K562 (cell line): ENCODE results near the gene TOM1. TPM values are rescaled to one million over a fixed set of nuclear protein-coding genes. Genes with fewer than 3 reads are reported as not detected.
A peak's percentile ranks its signal among the peaks of the same experiment; 100 is the strongest.

Source experiments
- ATAC-seq: fragments of 200-7000 bp; cut with Tn5 transposase; 3 replicates; pipeline ENCODE4 v1.9.1; 2020; ENCODE audit warnings: moderate library complexity
- BruUV-seq: library from RNA; stranded (reverse); fragments of 400-500 nt; replicated peaks from 2 replicates; lab custom pipeline; 2021; lab: Mats Ljungman, UMichigan
- CTCF ChIA-PET: fragments of 300-600 bp; formaldehyde crosslinking; extraction: SDS; loops from one replicate; lab custom pipeline; 2021; ENCODE audit warnings: low intra/inter-chr PET ratio; lab: Yijun Ruan, JAX
- POLR2A ChIA-PET: fragments of 300-600, 350-650 bp; sonication (Branson Sonifier 250); formaldehyde crosslinking; extraction: SDS; loops from one replicate; lab custom pipeline; 2021; ENCODE audit warnings: antibody characterized with exemption, inconsistent platforms; lab: Yijun Ruan, JAX
- DNase-seq, 4 experiments: peaks; one replicate each; pipeline versions ENCODE4 v3.0.0 to v3.0.0-alpha.2; 2011 to 2018; ENCODE audit warnings: low spot score in 3 of 4, mixed read lengths in 3 of 4; ENCODE audit errors: extremely low read depth in 1 of 4
- FAIRE-seq: peaks from 2 replicates; lab custom pipeline; 2011; peaks lifted over from hg19 to GRCh38; lab: Jason Lieb, UNC
- H2AFZ ChIP-seq: 2 replicates; pipeline ENCODE4 v1.6.0; 2011; ENCODE audit warnings: low read depth, low read length, control low read depth, inconsistent platforms
- H3K27ac ChIP-seq: fragments of 200-600 bp; 3 replicates; pipeline ENCODE4 v1.8.0; 2011; ENCODE audit warnings: low read depth, mild to moderate bottlenecking, control low read depth, inconsistent platforms, low read length, moderate library complexity, mixed read lengths; ENCODE audit errors: extremely low read depth
- H3K27me3 ChIP-seq, 2 experiments: fragments of 300-600 bp in 1 of 2; 2 replicates in 1 of 2; 3 replicates in 1 of 2; pipeline versions ENCODE4 v1.6.0 to v1.8.0; 2011; ENCODE audit warnings: inconsistent platforms in 2 of 2, low read length in 2 of 2, mild to moderate bottlenecking in 1 of 2, mixed read lengths in 1 of 2, moderate library complexity in 1 of 2; ENCODE audit not compliant: control insufficient read depth in 2 of 2, insufficient read depth in 2 of 2
- H3K36me3 ChIP-seq: fragments of 300-600 bp; 3 replicates; pipeline ENCODE4 v1.8.0; 2011; ENCODE audit warnings: mild to moderate bottlenecking, low read length, inconsistent platforms; ENCODE audit not compliant: control insufficient read depth, insufficient read depth
- H3K4me1 ChIP-seq, 2 experiments: fragments of 200-600 bp in 1 of 2; replicated peaks in 1 of 2; 2 replicates in 1 of 2; 3 replicates in 1 of 2; pipeline versions ENCODE4 v1.5.1 to v1.8.0; 2011; ENCODE audit warnings: inconsistent platforms in 2 of 2, low read length in 2 of 2, mild to moderate bottlenecking in 1 of 2, mixed read lengths in 1 of 2, moderate library complexity in 1 of 2; ENCODE audit not compliant: control insufficient read depth in 2 of 2, insufficient read depth in 2 of 2
- H3K4me2 ChIP-seq: 2 replicates; pipeline ENCODE4 v1.6.1; 2011; ENCODE audit warnings: low read length, control low read depth, inconsistent platforms, mixed read lengths; ENCODE audit not compliant: insufficient read depth
- H3K4me3 ChIP-seq: fragments of 200-600 bp; sonication (generic), shearing (Covaris generic); 2 replicates; pipeline ENCODE4 v1.5.1; 2016; ENCODE audit warnings: control low read depth, inconsistent platforms
- H3K79me2 ChIP-seq: fragments of 200-600 bp; 3 replicates; pipeline ENCODE4 v1.8.0; 2011; ENCODE audit warnings: low read length, inconsistent platforms; ENCODE audit not compliant: control insufficient read depth, insufficient read depth
- H3K9ac ChIP-seq, 2 experiments: 2 replicates each; pipeline versions ENCODE4 v1.6.0 to v1.6.1; 2011; ENCODE audit warnings: low read depth in 2 of 2, low read length in 2 of 2, control low read depth in 1 of 2, inconsistent platforms in 1 of 2, mild to moderate bottlenecking in 1 of 2, mixed read lengths in 1 of 2; ENCODE audit not compliant: insufficient read depth in 1 of 2
- H3K9me1 ChIP-seq: one replicate; pipeline ENCODE4 v1.6.0; 2011; ENCODE audit warnings: inconsistent platforms, mild to moderate bottlenecking, low read length, moderate library complexity; ENCODE audit not compliant: control insufficient read depth, insufficient read depth
- H3K9me3 ChIP-seq: replicated peaks from 2 replicates; pipeline ENCODE4 v1.5.1; 2011; ENCODE audit warnings: low read depth, low read length, inconsistent platforms; ENCODE audit not compliant: control insufficient read depth, insufficient read depth
- H4K20me1 ChIP-seq: replicated peaks from 2 replicates; pipeline ENCODE4 v1.6.1; 2011; ENCODE audit warnings: low read length, inconsistent platforms, mixed read lengths; ENCODE audit not compliant: control insufficient read depth, insufficient read depth
- AFF1 ChIP-seq, 2 experiments: fragments of 450-650 bp; IDR thresholded peaks; 2 replicates each; pipeline ENCODE4 v1.6.1; 2018; ENCODE audit warnings: mild to moderate bottlenecking in 2 of 2, low read depth in 1 of 2; ENCODE audit not compliant: partially characterized antibody in 2 of 2
- CEBPB ChIP-seq: fragments of 450-650 bp; IDR thresholded peaks from 2 replicates; pipeline ENCODE4 v1.6.1; 2016; ENCODE audit warnings: missing genetic modification characterization, missing compliant biosample characterization
- EP400 ChIP-seq: fragments of 450-650 bp; IDR thresholded peaks from 2 replicates; pipeline ENCODE4 v1.6.1; 2017; ENCODE audit warnings: antibody characterized with exemption, mild to moderate bottlenecking, moderate library complexity
- KDM4B ChIP-seq, 2 experiments: fragments of 450-650 bp in 1 of 2; sonication (generic) in 1 of 2; IDR thresholded peaks; 2 replicates each; pipeline ENCODE4 v1.6.1; 2016 to 2017; ENCODE audit warnings: borderline replicate concordance in 2 of 2, antibody characterized with exemption in 1 of 2, low read depth in 1 of 2, mild to moderate bottlenecking in 1 of 2
- SP2 ChIP-seq: IDR thresholded peaks from 2 replicates; pipeline ENCODE4 v1.6.1; 2011; ENCODE audit warnings: mild to moderate bottlenecking, low read depth, low read length, moderate library complexity; ENCODE audit not compliant: poor library complexity, severe bottlenecking; ENCODE audit errors: extremely low read depth
- ZNF354B ChIP-seq: fragments of 250-450 bp; sonication (Bioruptor Pico); IDR thresholded peaks from 2 replicates; pipeline ENCODE4 v1.4.0; 2020
- WGBS: fragments of 100-300 bp; shearing (Covaris generic); methylation state at CpG from one replicate; pipeline ENCODE4 v1.1.6; 2016; ENCODE audit warnings: low coverage, mixed read lengths; ENCODE audit not compliant: insufficient coverage; ENCODE audit errors: missing lambda C conversion rate; 5-methylcytosine and 5-hydroxymethylcytosine counted together
- in situ Hi-C: fragments of 300-500 bp; cut with MboI; formaldehyde crosslinking; loops from 4 replicates; pipeline ENCODE4 v1.15.0; 2018; ENCODE audit warnings: inconsistent platforms, mixed read lengths
- intact Hi-C: fragments of 100-400 bp; cut with micrococcal nuclease; formaldehyde crosslinking; loops from 2 replicates; pipeline ENCODE4 v1.14.2; 2022
- polyA plus RNA-seq, 8 experiments: library from polyadenylated mRNA; depleted of rRNA in 4 of 8; stranded (reverse) in 5 of 8; unstranded in 3 of 8; fragments of >200 nt; fragmentation: Nextera tagmentation in 2 of 8; fragmentation: Illumina TruSeq in 1 of 8; extraction: Ambion mirVana in 2 of 8; extraction: Trizol in 1 of 8; gene quantifications; 2 replicates each; pipeline versions ENCODE4 v1.2.1 to v1.2.3, GENCODE V29; 2011 to 2014; ENCODE audit warnings: inconsistent platforms in 1 of 8, missing spikeins in 1 of 8
- total RNA-seq, 7 experiments: library from RNA; depleted of rRNA in 6 of 7; stranded (reverse); fragments of >200 nt in 6 of 7; fragmentation: Illumina TruSeq in 2 of 7; extraction: Trizol in 2 of 7; gene quantifications; 2 replicates each; pipeline versions ENCODE4 v1.2.1 to v1.2.3, GENCODE V29; 2011 to 2021; ENCODE audit warnings: low replicate concordance in 1 of 7

Gene TOM1
- total and polyA plus RNA-seq, 9 of the 15 experiments (the other 6 are each of a cell fraction or from before 2014, with no cell fraction given), result 0.64 to 20.6 (median 12.0) TPM

DNA sequence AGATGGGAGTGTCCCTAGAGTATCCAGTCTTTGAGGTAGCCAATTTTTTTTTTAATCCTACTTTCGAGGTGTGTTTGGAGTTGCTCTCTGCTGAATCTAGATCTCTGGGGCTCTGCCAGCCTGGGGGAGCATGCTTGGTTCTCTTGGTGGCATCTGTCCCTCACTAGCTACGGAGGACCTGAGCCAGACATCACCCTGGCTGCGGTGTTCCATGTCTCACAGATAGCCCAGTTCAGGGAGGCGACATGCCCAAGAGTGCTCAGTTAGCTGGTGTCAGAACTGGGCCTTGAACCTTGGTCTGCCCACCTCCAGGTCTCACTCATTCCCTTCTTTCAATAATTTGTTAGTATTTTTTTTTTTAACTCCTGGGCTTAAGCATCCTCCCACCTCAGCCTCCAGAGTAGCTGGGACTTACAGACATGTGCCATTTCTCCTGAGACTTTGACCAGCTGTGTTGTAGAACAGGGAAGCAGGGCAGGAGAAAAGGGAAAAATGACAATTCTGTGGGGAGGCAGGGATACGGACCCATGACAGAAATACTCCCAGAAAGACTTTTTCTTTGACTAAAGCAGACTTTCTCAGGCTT lies 81.8 kb downstream of the TOM1 start (continued):
- TF ChIP-seq ZNF354B (CRISPR knock-in tag), result no peak
- TF ChIP-seq EP400, result no peak
- TF ChIP-seq KDM4B (IDR thresholded peaks at IDR 0.05; ENCODE audit: borderline replicate concordance in 2 of 2, low read depth in 1 of 2), result no peak

- CTCF ChIA-PET, result no interaction called here
- H4K20me1 ChIP-seq, result no peaks in the 10 kb centered on the region
- H2AFZ ChIP-seq, result no peak overlapping the region
- TF ChIP-seq CEBPB (tag) (peak; percentile 35), AFF1 (IDR thresholded peaks at IDR 0.05; ENCODE audit: low read depth in 1 of 2, partially characterized antibody in 2 of 2) (peak in 1 of 2 experiments; percentile 7), SP2 (no peak)
- TF ChIP-seq, all 486 proteins: peak for 2
- H3K9me1 ChIP-seq, result no peaks in the 10 kb centered on the region
- H3K36me3 ChIP-seq, result no peaks in the 10 kb centered on the region
- H3K4me1 ChIP-seq, result peaks cover under 1 to 13% of the 10 kb centered on the region in 2 experiments; a peak in 4 of 5 replicates
- DNase-seq (no peak), ATAC-seq (no peak), FAIRE-seq (no peak)
- H3K9ac ChIP-seq, result no peak overlapping the region
- H3K4me2 ChIP-seq, result no peak overlapping the region
- H3K27me3 ChIP-seq, result no peaks in the 10 kb centered on the region
- intact Hi-C loops (no loop called here), in situ Hi-C loops (no loop called here)
- POLR2A ChIA-PET, result interaction anchor here (3.6 kb wide), 1 partner anchor 15 kb away, joined by 14 read pairs; no protein-coding TSS in a partner anchor
- no peaks in the 10 kb centered on the region for H3K79me2 ChIP-seq
- no peak overlapping the region for H3K27ac ChIP-seq
- no peaks in the 10 kb centered on the region for H3K9me3 ChIP-seq
- H3K4me3 ChIP-seq, result no peak overlapping the region
- WGBS, result 6% methylated on average over 3 of the region's 3 CpGs
- no TSS peak for BruUV-seq
These were observed 84.0 kb downstream of the TOM1 start for GRCh38 chr22:35383679-35384071.
